GM23338 (cell line): ENCODE measurements around the gene CAPS.

Experiments
- CREB1 ChIP-seq: fragments of 250-450 bp; sonication (Bioruptor Pico); IDR thresholded peaks from 2 replicates; pipeline ENCODE4 v1.5.0; 2020; ENCODE audit warnings: low read depth, mild to moderate bottlenecking, moderate library complexity
- CTCF ChIP-seq, 2 experiments: fragments of 200-600 bp in 1 of 2; sonication (generic) in 1 of 2; conservative IDR thresholded peaks; 2 replicates each; pipeline versions ENCODE4 v1.5.1 to v1.6.1; 2016 to 2017; ENCODE audit warnings: antibody characterized with exemption in 2 of 2, low read depth in 2 of 2, mild to moderate bottlenecking in 2 of 2, moderate library complexity in 1 of 2
- EZH2 ChIP-seq: fragments of 200-600 bp; sonication (generic); IDR thresholded peaks from one replicate; pipeline ENCODE4 v1.8.0; 2017; ENCODE audit warnings: antibody characterized with exemption, mild to moderate bottlenecking, low read depth; ENCODE audit not compliant: unreplicated experiment
- EZH2phosphoT487 ChIP-seq: fragments of 200-600 bp; sonication (generic); IDR thresholded peaks from one replicate; pipeline ENCODE4 v1.8.1; 2018; ENCODE audit warnings: antibody characterized with exemption; ENCODE audit not compliant: unreplicated experiment
- JUNB ChIP-seq: IDR thresholded peaks from one replicate; pipeline ENCODE4 v1.6.1; 2016; ENCODE audit warnings: antibody characterized with exemption; ENCODE audit not compliant: unreplicated experiment
- POLR2AphosphoS5 ChIP-seq: IDR thresholded peaks from 2 replicates; pipeline ENCODE4 v1.6.1; 2016; ENCODE audit warnings: antibody characterized with exemption, low read depth
- REST ChIP-seq: IDR thresholded peaks from one replicate; pipeline ENCODE4 v1.6.1; 2018; ENCODE audit warnings: antibody characterized with exemption; ENCODE audit not compliant: unreplicated experiment
- ZNF114 ChIP-seq: fragments of 250-450 bp; sonication (Bioruptor Pico); IDR thresholded peaks from 2 replicates; pipeline ENCODE4 v1.5.0; 2020; ENCODE audit warnings: mild to moderate bottlenecking, moderate library complexity
- ZNF331 ChIP-seq: fragments of 250-450 bp; sonication (Bioruptor Pico); IDR thresholded peaks from 2 replicates; pipeline ENCODE4 v1.5.0; 2020; ENCODE audit warnings: low read depth, mild to moderate bottlenecking, moderate library complexity
- TF ChIP-seq, protein P1 (sequence below): IDR thresholded peaks from 2 replicates; pipeline ENCODE4 v1.6.1; 2016; ENCODE audit warnings: antibody characterized with exemption

GRCh38 chr19:5953680-5954213 is 39.7 kb downstream of the CAPS start:
- TF ChIP-seq POLR2AphosphoS5 (no peak), EZH2 (no peak), ZNF331 (CRISPR knock-in tag) (no peak), CTCF (conservative IDR thresholded peaks at IDR 0.05; ENCODE audit: low read depth in 2 of 2) (no peak), EZH2phosphoT487 (no peak), CREB1 (CRISPR knock-in tag) (no peak), JUNB (no peak), REST (no peak), ZNF114 (no peak)
- TF ChIP-seq, protein P1, sequence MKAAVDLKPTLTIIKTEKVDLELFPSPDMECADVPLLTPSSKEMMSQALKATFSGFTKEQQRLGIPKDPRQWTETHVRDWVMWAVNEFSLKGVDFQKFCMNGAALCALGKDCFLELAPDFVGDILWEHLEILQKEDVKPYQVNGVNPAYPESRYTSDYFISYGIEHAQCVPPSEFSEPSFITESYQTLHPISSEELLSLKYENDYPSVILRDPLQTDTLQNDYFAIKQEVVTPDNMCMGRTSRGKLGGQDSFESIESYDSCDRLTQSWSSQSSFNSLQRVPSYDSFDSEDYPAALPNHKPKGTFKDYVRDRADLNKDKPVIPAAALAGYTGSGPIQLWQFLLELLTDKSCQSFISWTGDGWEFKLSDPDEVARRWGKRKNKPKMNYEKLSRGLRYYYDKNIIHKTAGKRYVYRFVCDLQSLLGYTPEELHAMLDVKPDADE = no peak
